T-helper 1 cell treated with Interleukin-12 subunit alpha and Interleukin-12 subunit beta and Interleukin-4 antibody, amounts not matched to agents 30 μg/mL and 1 μg/mL, for 36 hours (primary cell): ENCODE data around the gene PRDM1.

Source experiments
- H3K27ac Mint-ChIP-seq: one replicate; pipeline ENCODE4 v1.8.0; 2021; ENCODE audit warnings: mild to moderate bottlenecking, mixed read lengths
- H3K27me3 Mint-ChIP-seq: one replicate; pipeline ENCODE4 v1.8.0; 2021; ENCODE audit warnings: low read depth, mixed read lengths
- H3K36me3 Mint-ChIP-seq: one replicate; pipeline ENCODE4 v1.8.0; 2021; ENCODE audit warnings: low read depth, mixed read lengths
- H3K4me1 Mint-ChIP-seq: one replicate; pipeline ENCODE4 v1.8.0; 2021; ENCODE audit warnings: low read depth, mixed read lengths
- H3K4me3 Mint-ChIP-seq: one replicate; pipeline ENCODE4 v1.8.0; 2021; ENCODE audit warnings: mild to moderate bottlenecking, moderate library complexity, mixed read lengths
- H3K9me3 Mint-ChIP-seq: one replicate; pipeline ENCODE4 v1.8.0; 2021; ENCODE audit warnings: mixed read lengths

PRDM1 gene

DNA sequence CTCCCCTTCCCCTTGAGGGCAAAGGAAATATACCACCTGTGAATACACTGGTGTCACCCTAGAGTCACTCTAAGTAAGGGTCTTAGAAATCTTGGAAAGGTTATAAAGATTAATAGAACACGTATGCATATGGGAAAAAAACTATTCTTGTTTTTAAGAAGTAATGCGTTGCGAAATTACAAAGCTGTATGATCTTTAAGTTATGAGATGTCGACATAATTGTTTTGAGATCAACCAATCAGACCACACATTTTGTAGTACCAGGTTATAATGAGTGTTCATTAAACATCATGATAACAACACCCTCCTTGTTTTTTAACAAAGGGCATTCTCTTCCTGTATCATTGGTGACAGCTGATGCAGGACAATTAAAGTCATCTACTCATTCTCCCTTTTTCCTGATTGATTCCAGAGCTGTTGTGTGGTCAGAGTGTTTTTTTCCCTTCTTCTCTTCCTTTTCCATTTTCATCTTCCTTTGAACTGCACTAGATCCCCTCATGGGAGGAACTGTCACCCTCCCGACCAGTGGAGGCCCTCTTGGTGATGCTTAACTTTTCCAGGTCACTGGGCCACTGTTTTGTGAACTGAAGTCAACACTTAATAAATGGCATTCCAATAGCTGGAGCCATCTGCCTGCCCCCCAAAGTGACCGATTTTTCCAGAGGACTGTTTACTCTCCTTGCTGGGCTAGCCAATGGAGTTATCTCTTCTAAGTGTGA, 37.0 kb downstream of the PRDM1 start:
- peaks cover 48% of the 10 kb centered on the region for H3K4me1 Mint-ChIP-seq
- peaks cover 8% of the 10 kb centered on the region for H3K27me3 Mint-ChIP-seq
- H3K9me3 Mint-ChIP-seq: no peaks in the 10 kb centered on the region
- H3K27ac Mint-ChIP-seq: no peak overlapping the region
- H3K4me3 Mint-ChIP-seq: no peak overlapping the region
- peaks cover 5% of the 10 kb centered on the region for H3K36me3 Mint-ChIP-seq

DNA sequence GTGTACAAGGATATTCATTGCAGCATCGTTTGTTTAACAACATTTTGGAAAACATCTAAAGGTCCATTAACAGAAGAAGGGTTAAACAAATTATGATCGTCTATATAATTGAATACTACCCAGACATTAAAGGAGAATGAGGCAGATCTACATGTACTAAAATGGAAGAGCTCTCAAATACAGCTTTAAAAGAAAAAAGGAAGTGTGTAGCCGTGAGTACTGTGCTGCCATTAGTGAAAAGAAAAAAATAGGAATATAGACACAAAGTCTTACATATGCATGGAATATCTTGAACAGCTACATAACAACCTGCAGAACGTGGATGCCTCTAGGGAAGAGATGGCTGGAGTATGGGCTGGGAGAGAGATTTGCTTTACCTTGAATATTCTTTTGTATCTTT, 37.9 kb downstream of the PRDM1 start:
- Mint-ChIP-seq H3K36me3 (peaks cover 3% of the 10 kb centered on the region), H3K27ac (no peak overlapping the region), H3K4me1 (peaks cover 40% of the 10 kb centered on the region), H3K4me3 (no peak overlapping the region), H3K27me3 (peaks cover 8% of the 10 kb centered on the region), H3K9me3 (no peaks in the 10 kb centered on the region)

DNA sequence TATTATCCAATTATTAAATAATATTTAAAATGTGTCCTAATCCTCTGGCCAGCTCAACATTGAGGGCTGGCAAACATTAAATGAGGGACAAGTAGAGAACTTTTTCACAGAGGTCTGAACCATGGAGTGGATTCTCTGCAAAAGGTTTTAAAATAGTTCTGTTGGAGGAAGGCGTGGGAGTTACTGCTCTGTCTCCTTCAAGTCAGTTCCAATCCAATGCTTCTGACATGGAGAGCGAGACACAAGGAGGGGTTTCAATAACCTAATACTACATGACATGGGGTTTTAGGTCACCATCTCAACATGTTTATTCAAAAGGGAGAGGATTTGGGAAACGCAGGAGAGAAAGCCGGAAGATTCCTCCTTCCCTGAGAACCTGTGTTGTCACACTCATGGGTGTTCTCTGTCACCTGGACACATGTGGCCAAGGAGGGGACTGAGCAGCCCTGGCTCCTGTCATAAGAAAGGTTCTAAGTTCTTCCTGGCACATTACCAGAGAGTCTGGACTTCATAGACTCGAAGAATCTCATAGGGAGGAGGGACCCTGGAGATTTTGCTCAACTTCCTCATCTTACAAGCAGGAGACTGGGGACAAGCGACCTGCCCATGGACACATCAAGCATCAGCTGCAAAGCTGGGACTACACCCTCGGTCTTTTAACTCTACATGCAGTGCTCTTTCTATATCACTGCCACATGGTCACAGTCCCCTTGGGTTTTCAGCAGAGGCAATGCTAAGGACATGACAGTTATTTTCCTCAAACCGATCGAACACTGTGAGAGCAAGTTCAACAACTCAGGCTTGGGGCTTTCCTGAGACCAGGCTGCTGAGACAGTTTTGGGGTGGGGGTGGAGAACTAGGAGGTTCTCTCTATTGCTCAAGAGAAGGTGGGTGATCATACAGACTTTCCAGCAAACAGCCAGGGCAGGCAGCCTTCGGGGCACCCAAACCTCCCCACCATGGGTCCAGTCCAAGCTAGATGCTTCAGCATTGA, 38.6 kb downstream of the PRDM1 start:
- Mint-ChIP-seq H3K9me3 (no peaks in the 10 kb centered on the region), H3K4me1 (peaks cover 33% of the 10 kb centered on the region), H3K27me3 (peaks cover 8% of the 10 kb centered on the region), H3K36me3 (peaks cover 2% of the 10 kb centered on the region), H3K27ac (no peak overlapping the region), H3K4me3 (no peak overlapping the region)

DNA sequence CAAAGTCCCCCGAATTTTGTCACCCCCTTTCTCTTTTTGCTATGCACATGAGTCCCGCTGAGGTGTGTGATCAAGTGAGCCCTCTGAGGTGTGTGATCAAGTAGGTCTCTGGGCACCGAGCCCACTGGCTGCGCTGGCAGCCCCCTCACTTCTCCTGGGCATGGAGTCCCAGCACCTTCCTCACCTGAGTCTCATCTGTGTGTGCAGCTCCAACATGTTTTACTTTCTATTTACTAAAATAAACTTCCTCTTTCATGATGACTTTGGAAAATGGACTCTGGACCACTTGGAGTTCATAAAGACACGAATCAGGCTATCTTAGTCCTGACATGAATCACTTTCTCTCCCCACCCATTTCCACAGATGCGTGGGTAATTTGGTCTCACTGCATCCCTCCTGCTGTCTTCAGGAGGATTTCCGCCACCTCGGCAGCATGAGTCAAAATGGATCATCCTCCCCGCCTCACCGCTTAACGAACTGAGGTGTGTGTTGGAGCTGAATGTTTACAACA, 39.8 kb downstream of the PRDM1 start:
- Mint-ChIP-seq H3K4me1 (peaks cover 31% of the 10 kb centered on the region), H3K36me3 (peaks cover 1% of the 10 kb centered on the region), H3K9me3 (no peaks in the 10 kb centered on the region), H3K4me3 (peak overlapping the region; percentile 58), H3K27me3 (peaks cover 8% of the 10 kb centered on the region), H3K27ac (peak overlapping the region; percentile 80)

DNA sequence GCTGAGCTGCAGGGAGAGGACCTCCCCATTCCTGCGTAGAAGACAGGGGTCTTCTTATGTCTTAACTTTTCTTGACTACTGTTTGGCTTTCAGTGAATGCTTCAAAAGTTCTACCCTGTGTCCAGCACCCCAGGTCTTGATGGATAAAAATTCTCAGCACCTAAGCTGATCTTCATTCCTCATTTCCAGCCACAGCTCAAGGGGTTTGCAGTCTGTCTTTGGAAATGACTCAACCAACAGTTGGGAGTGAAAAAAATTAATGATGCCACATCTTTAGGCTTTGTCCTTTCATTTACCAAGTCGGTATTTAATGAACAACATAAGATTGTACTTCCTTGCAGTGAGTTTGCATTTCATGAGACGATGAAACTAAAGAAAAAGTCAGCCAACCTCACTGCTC, 40.3 kb downstream of the PRDM1 start:
- peak overlapping the region; percentile 80 for H3K27ac Mint-ChIP-seq
- peaks cover 8% of the 10 kb centered on the region for H3K27me3 Mint-ChIP-seq
- H3K36me3 Mint-ChIP-seq: peaks cover 1% of the 10 kb centered on the region
- no peaks in the 10 kb centered on the region for H3K9me3 Mint-ChIP-seq
- peaks cover 31% of the 10 kb centered on the region for H3K4me1 Mint-ChIP-seq
- peak overlapping the region; percentile 58 for H3K4me3 Mint-ChIP-seq

DNA sequence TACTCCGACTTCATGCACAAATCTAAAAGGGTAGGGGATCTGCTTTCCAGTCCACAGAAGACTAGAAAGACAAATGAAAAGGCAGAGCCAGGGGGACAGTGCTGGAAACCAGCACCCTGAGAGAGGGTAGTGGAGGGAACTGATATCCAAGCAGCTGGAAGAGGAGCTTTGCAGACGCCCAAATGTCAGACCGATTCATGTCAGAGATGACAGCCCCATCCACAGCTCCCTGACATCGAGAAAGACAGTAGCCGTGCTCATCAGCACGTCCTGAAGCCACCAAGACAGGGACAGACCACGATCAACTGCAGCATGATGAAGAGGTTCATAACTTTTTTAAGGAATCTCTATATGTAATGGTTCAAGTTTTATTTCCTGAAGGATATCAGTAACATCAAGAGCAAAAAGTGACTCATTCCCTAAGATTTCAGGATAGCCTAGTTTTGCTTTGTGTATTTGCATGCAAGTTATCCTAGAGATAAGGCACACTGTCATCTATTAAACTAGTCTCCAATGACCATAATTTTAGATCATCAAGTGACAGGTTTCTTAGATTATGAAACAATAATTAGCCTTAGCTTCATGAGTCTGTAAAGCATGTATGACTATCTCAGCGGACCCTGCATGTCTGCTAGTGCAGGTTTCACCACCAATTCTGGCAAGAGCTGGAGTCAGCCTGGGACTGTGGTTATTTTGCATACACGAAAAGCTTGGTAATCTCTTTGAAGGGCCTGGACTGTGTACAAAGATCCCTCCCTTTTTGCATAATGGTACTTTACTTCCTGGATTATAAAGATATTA, 43.0 kb downstream of the PRDM1 start:
- peaks cover 21% of the 10 kb centered on the region for H3K4me1 Mint-ChIP-seq
- no peak overlapping the region for H3K4me3 Mint-ChIP-seq
- H3K27ac Mint-ChIP-seq: no peak overlapping the region
- H3K9me3 Mint-ChIP-seq: no peaks in the 10 kb centered on the region
- H3K27me3 Mint-ChIP-seq: no peaks in the 10 kb centered on the region
- H3K36me3 Mint-ChIP-seq: no peaks in the 10 kb centered on the region

DNA sequence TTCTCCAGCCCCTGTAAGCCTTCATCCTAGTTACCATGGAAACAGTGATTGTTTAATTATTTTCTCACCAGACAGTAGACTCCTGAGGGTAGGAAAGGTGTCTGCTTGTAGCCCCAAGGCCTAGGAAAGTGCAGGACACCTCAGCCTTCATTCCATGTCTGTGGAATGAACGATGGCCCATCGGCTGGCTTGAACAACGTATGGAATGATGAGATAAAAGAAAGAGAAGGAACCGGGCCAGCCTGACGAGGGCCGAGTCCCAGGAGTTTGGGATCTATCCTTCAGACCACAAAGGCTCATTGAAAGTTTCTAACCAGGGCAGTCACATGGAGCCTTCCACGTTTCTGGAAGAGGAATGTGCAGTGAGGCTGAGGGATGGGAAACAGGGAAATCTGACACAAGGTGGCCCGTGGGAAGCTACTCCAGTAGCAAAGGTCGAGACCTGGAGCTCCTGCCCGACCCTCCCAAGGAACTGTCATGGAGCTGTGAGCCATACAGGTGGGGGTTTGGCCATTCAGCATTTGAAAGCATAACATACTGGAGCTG, 46.1 kb downstream of the PRDM1 start:
- Mint-ChIP-seq H3K27ac (no peak overlapping the region), H3K36me3 (no peaks in the 10 kb centered on the region), H3K4me1 (peaks cover 6% of the 10 kb centered on the region), H3K9me3 (no peaks in the 10 kb centered on the region), H3K27me3 (no peaks in the 10 kb centered on the region), H3K4me3 (no peak overlapping the region)

DNA sequence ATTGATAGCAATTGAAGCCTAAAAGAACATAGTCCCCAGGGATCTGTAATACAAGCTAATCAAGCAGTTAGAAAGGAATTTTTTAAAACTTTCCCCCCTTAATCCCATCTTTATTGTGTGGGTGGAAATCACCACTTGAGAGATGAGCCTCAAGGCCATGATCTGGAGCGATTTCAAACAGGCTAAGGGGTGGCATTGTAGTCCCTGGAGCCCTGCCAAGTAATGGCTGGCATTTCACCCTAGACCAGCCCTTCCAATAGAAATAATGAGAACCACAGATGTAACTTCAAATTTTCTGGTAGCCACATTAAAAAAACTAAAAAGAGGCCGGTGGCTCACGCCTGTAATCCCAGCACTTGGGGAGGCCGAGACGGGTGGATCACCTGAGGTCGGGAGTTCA, 46.9 kb downstream of the PRDM1 start:
- no peaks in the 10 kb centered on the region for H3K9me3 Mint-ChIP-seq
- peaks cover 9% of the 10 kb centered on the region for H3K4me1 Mint-ChIP-seq
- H3K27ac Mint-ChIP-seq: no peak overlapping the region
- H3K4me3 Mint-ChIP-seq: no peak overlapping the region
- no peaks in the 10 kb centered on the region for H3K27me3 Mint-ChIP-seq
- no peaks in the 10 kb centered on the region for H3K36me3 Mint-ChIP-seq

DNA sequence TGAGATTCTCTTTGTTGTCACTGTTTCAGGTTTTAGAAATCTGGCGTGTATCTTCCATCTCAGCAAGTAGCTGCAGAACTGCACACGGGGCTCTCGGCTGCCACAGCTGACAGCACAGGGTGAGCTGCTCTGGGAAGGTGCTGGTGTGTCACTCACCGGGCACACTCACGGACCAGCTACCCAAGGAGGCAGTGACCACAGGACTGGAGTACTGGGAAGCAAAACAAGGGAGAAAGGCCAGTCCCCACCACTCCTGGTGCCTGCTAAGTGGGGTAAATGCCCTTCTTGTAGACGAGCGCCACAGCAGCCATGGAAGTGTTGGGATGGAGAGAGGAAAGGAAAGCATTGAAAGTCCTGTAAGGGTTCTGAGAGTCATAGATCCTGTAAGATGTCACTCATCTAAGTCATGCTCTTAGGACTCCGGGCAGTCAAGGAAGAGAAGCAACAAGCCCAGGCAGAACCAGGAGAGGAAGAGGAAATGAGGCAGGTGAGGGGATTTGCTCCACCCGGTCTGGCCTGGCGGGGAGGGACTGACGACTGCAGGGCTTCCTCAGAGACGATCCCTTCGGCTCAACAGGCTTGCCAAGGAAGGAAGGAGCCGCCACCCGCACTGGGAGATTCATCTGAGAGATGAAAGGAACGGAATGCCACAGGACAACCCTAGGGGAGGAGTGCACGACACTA, 48.1 kb downstream of the PRDM1 start:
- no peaks in the 10 kb centered on the region for H3K9me3 Mint-ChIP-seq
- no peaks in the 10 kb centered on the region for H3K27me3 Mint-ChIP-seq
- no peak overlapping the region for H3K4me3 Mint-ChIP-seq
- no peak overlapping the region for H3K27ac Mint-ChIP-seq
- peaks cover 12% of the 10 kb centered on the region for H3K4me1 Mint-ChIP-seq
- no peaks in the 10 kb centered on the region for H3K36me3 Mint-ChIP-seq

DNA sequence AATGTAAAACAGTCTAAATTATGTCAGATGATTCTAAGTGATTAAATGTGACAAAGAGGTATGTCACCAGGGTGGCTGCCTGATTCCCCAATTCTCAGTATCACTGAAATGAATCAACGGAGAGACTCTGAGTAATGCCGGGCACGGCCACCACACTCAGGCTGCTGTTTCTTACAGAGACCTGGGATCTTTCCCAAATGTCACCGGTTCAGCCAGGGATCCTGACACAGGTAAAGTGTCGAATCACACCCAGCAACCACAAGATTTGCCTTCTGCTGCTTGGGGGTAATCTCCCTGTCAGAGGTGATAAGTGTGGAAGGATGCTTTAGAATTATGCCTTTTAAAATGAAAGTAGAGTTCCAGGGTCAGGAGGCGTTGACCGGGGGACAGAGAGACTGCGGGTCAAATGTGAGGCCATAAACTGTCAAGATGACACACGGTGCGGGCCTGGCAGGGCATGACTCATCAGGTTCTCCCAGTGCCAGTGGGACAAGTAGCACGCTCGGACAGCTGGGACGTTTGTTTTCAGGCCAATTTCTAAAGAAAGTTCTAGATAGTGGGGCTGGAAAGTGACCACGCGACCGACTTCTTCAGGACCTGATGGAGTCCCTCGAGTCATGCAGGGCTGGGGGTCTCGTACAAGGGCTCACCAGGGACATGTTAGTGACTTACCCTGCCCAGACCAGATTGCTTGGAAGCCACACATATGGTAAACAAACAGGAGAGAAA, 48.9 kb downstream of the PRDM1 start:
- no peak overlapping the region for H3K4me3 Mint-ChIP-seq
- no peaks in the 10 kb centered on the region for H3K9me3 Mint-ChIP-seq
- no peaks in the 10 kb centered on the region for H3K27me3 Mint-ChIP-seq
- H3K27ac Mint-ChIP-seq: no peak overlapping the region
- H3K36me3 Mint-ChIP-seq: no peaks in the 10 kb centered on the region
- peaks cover 12% of the 10 kb centered on the region for H3K4me1 Mint-ChIP-seq

DNA sequence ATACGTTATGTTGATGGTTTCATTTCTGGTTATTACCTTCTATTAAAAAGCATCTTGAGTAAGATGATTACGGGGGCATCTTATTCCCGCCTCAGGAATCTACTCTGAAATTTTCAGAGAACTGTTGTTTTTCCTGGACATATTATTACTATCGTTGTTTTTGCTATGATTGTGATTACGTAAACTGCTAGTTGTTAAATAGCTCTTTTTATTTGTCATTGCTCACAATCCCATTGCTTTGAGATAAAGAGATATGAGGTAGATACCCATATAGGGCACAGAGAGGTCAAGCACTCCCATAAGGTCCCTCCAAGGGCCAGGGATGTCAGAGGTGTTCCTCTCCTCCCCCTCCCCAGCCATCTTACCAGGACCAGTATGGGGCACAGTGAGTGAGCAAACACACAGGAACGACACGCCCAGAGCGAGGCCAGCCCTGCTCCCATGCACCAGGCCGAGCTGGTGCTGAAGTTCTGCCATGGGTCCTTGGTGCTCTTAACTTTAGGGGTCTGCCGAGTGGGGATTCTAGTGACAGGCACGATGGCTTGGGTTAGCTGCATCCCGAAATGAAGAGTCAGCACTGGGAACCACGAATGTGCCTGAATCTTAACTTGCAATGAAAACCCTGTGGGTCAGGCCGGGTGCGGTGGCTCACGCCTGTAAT, 49.9 kb downstream of the PRDM1 start:
- no peaks in the 10 kb centered on the region for H3K27me3 Mint-ChIP-seq
- H3K9me3 Mint-ChIP-seq: no peaks in the 10 kb centered on the region
- no peak overlapping the region for H3K4me3 Mint-ChIP-seq
- peaks cover 14% of the 10 kb centered on the region for H3K4me1 Mint-ChIP-seq
- H3K36me3 Mint-ChIP-seq: no peaks in the 10 kb centered on the region
- H3K27ac Mint-ChIP-seq: no peak overlapping the region

DNA sequence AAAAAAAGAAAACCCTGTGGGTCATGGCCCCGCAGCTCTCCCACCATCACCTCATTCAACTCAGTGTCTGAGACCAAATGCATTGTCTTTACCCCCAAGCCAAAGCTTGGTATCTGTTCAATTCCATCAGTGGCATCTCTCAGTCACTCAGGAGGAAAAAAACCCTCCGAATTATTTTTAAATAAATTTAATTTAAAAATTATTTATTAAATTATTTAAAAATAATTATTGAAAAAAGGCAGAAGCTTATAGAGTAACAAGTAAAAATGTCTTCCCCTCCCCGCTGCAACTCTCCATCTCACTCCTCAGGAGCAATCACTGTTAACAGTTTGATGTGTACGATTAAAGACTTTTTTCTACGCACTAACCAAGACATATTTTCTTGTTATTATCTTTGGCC, 50.7 kb downstream of the PRDM1 start:
- no peak overlapping the region for H3K27ac Mint-ChIP-seq
- H3K36me3 Mint-ChIP-seq: no peaks in the 10 kb centered on the region

DNA sequence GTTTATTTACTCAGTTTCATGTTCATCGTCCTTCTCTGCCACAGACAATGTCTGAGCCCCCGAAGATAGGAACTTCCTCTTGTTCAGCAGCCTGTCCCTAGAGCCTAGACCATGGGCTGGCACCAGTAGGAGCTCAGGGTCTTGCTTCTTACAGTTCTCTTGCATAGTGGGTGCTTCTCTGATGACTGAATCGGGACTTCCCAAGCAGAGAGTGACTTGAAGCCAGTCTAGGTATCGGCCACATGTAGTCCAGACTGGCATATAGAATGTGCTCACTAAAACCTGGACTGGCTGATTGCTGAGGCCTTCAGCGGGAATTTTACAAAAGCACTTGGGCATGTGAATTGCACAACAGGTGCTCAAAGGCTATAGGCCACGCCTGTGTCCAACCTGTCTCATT, 52.0 kb downstream of the PRDM1 start:
- peaks cover 35% of the 10 kb centered on the region for H3K4me1 Mint-ChIP-seq

More for the DNA sequence above, 50.7 kb downstream of the PRDM1 start:
- Mint-ChIP-seq H3K4me1 (peaks cover 22% of the 10 kb centered on the region), H3K4me3 (no peak overlapping the region), H3K27me3 (no peaks in the 10 kb centered on the region), H3K9me3 (no peaks in the 10 kb centered on the region)

More for the DNA sequence above, 52.0 kb downstream of the PRDM1 start:
- Mint-ChIP-seq H3K9me3 (no peaks in the 10 kb centered on the region), H3K36me3 (no peaks in the 10 kb centered on the region), H3K4me3 (no peak overlapping the region), H3K27me3 (no peaks in the 10 kb centered on the region), H3K27ac (no peak overlapping the region)
